Measurements from ENCODE around the gene CD180.

The CD180 gene

DNA sequence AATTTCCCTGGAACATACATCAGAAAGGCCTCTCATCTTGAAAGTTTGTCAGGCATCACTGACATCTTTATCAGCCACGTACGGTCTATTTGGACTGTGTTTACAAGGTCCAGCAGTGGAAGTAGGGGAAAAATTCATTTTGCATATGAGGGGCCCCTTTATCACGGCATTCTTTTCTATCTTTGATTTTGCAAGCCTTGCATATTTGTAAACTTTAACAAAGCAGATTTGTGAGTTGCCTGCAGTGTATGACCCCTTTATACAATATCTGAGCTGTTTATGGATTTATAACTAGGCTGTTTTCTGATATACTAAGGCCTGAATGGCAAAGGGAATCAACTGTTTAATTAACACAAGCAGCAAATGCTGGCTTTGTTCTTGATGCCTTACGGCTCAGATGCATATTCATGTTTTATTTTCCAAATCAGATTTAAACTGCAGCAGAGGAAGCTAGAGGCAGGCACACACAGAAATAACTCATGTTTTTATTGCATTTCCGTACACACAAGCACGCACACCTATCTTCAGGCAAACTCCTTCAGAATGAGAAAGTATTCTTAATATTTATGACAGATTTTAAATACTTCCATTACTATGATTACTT, 61.1 kb downstream of the CD180 start:
- Histone ChIP-seq H3K27ac (ENCODE audit: low read length) (no peak overlapping the region), H3K4me1 (ENCODE audit: low read length) (no peaks in the 10 kb centered on the region), H3K9me3 (ENCODE audit: insufficient read depth, low read length) (no peaks in the 10 kb centered on the region), H3K4me3 (ENCODE audit: low read length) (no peak overlapping the region), H3K79me2 (ENCODE audit: low read length) (no peaks in the 10 kb centered on the region), H3K4me2 (ENCODE audit: low read length) (no peak overlapping the region), H2AFZ (ENCODE audit: low read depth, low read length) (no peak overlapping the region), H4K20me1 (ENCODE audit: insufficient read depth, low read length) (no peaks in the 10 kb centered on the region), H3K27me3 (ENCODE audit: low read depth, low read length) (no peaks in the 10 kb centered on the region), H3K36me3 (replicated peaks; ENCODE audit: low read depth, low read length) (no peaks in the 10 kb centered on the region), H3K9ac (ENCODE audit: low read length) (no peak overlapping the region)
- TF ChIP-seq, protein P1, sequence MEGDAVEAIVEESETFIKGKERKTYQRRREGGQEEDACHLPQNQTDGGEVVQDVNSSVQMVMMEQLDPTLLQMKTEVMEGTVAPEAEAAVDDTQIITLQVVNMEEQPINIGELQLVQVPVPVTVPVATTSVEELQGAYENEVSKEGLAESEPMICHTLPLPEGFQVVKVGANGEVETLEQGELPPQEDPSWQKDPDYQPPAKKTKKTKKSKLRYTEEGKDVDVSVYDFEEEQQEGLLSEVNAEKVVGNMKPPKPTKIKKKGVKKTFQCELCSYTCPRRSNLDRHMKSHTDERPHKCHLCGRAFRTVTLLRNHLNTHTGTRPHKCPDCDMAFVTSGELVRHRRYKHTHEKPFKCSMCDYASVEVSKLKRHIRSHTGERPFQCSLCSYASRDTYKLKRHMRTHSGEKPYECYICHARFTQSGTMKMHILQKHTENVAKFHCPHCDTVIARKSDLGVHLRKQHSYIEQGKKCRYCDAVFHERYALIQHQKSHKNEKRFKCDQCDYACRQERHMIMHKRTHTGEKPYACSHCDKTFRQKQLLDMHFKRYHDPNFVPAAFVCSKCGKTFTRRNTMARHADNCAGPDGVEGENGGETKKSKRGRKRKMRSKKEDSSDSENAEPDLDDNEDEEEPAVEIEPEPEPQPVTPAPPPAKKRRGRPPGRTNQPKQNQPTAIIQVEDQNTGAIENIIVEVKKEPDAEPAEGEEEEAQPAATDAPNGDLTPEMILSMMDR (IDR thresholded peaks at IDR 0.05; ENCODE audit: low read depth, low read length) = no peak
- no peak for TF ChIP-seq EZH2phosphoT487 (IDR thresholded peaks at IDR 0.05; ENCODE audit: low read depth)

DNA sequence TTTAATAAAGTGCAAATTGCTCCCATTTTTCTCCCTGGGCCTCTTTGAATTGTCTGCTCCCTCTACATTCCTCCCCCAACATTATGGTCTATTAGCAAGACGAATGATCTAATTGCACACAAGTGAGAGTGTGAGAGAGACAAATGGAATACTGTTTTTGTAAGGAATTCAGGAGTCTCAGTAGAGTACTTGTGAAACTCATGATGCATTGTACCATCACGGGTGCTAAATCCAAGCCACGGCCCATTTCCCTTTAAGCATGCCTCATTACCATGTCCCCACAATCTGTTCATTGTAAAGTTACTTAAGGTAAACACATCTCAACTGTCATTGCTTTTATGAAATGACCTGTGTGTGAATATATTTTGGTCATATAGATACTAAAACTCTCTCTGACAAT, 62.8 kb downstream of the CD180 start:
- TF ChIP-seq, protein P1 (IDR thresholded peaks at IDR 0.05; ENCODE audit: low read depth, low read length) = no peak
- TF ChIP-seq EZH2phosphoT487 (IDR thresholded peaks at IDR 0.05; ENCODE audit: low read depth) = no peak
- Histone ChIP-seq H3K27me3 (ENCODE audit: low read depth, low read length) (no peaks in the 10 kb centered on the region), H3K4me1 (ENCODE audit: low read length) (no peaks in the 10 kb centered on the region), H4K20me1 (ENCODE audit: insufficient read depth, low read length) (no peaks in the 10 kb centered on the region), H3K9me3 (ENCODE audit: insufficient read depth, low read length) (no peaks in the 10 kb centered on the region), H3K36me3 (replicated peaks; ENCODE audit: low read depth, low read length) (no peaks in the 10 kb centered on the region), H3K9ac (ENCODE audit: low read length) (no peak overlapping the region), H3K27ac (ENCODE audit: low read length) (no peak overlapping the region), H3K4me2 (ENCODE audit: low read length) (no peak overlapping the region), H3K79me2 (ENCODE audit: low read length) (no peaks in the 10 kb centered on the region), H3K4me3 (ENCODE audit: low read length) (no peak overlapping the region), H2AFZ (ENCODE audit: low read depth, low read length) (no peak overlapping the region)

GRCh38 chr5:67133217-67133616, 63.4 kb downstream of the CD180 start:
- TF ChIP-seq EZH2phosphoT487 (IDR thresholded peaks at IDR 0.05; ENCODE audit: low read depth) = no peak
- TF ChIP-seq, protein P1 (IDR thresholded peaks at IDR 0.05; ENCODE audit: low read depth, low read length) = no peak
- no peaks in the 10 kb centered on the region for H3K27me3 ChIP-seq (ENCODE audit: low read depth, low read length)
- no peak overlapping the region for H2AFZ ChIP-seq (ENCODE audit: low read depth, low read length)
- no peak overlapping the region for H3K27ac ChIP-seq (ENCODE audit: low read length)
- no peaks in the 10 kb centered on the region for H3K36me3 ChIP-seq (replicated peaks; ENCODE audit: low read depth, low read length)
- no peaks in the 10 kb centered on the region for H4K20me1 ChIP-seq (ENCODE audit: insufficient read depth, low read length)
- no peaks in the 10 kb centered on the region for H3K9me3 ChIP-seq (ENCODE audit: insufficient read depth, low read length)
- no peak overlapping the region for H3K4me2 ChIP-seq (ENCODE audit: low read length)
- no peaks in the 10 kb centered on the region for H3K4me1 ChIP-seq (ENCODE audit: low read length)
- no peak overlapping the region for H3K9ac ChIP-seq (ENCODE audit: low read length)
- no peak overlapping the region for H3K4me3 ChIP-seq (ENCODE audit: low read length)
- H3K79me2 ChIP-seq (ENCODE audit: low read length) = no peaks in the 10 kb centered on the region

GRCh38 chr5:67129768-67130167, 66.8 kb downstream of the CD180 start:
- Histone ChIP-seq H3K4me1 (ENCODE audit: low read length) (no peaks in the 10 kb centered on the region), H3K9me3 (ENCODE audit: insufficient read depth, low read length) (no peaks in the 10 kb centered on the region), H3K36me3 (replicated peaks; ENCODE audit: low read depth, low read length) (no peaks in the 10 kb centered on the region), H3K4me2 (ENCODE audit: low read length) (no peak overlapping the region), H3K9ac (ENCODE audit: low read length) (no peak overlapping the region), H3K79me2 (ENCODE audit: low read length) (no peaks in the 10 kb centered on the region), H2AFZ (ENCODE audit: low read depth, low read length) (no peak overlapping the region), H3K27me3 (ENCODE audit: low read depth, low read length) (no peaks in the 10 kb centered on the region), H4K20me1 (ENCODE audit: insufficient read depth, low read length) (no peaks in the 10 kb centered on the region), H3K27ac (ENCODE audit: low read length) (no peak overlapping the region), H3K4me3 (ENCODE audit: low read length) (no peak overlapping the region)
- TF ChIP-seq, protein P1 (IDR thresholded peaks at IDR 0.05; ENCODE audit: low read depth, low read length) = no peak
- no peak for TF ChIP-seq EZH2phosphoT487 (IDR thresholded peaks at IDR 0.05; ENCODE audit: low read depth)
